Fibroblast of pulmonary artery (primary cell): ENCODE measurements around the gene ZNF382.
A peak's percentile ranks its signal among the peaks of the same experiment; 100 is the strongest.

Experiments
- DNase-seq: peaks from one replicate; pipeline ENCODE4 v3.0.0-alpha.2; 2010; ENCODE audit warnings: low read depth
- H3K4me3 ChIP-seq: replicated peaks from 2 replicates; pipeline ENCODE4 v1.5.1; 2011; ENCODE audit warnings: low read depth, mild to moderate bottlenecking, control low read depth, low read length, moderate library complexity
- TF ChIP-seq, protein P1 (sequence below): IDR thresholded peaks from 2 replicates; pipeline ENCODE4 v1.5.1; 2011; ENCODE audit warnings: mild to moderate bottlenecking, control low read depth, low read length, inconsistent platforms; ENCODE audit errors: missing control alignments

Gene ZNF382

GRCh38 chr19:36605101-36605876, at the start of gene ZNF382:
Gene ZNF382, plus strand, starts transcription at chr19:36605313. Its CDS starts 4,602 bp downstream, at chr19:36609915.
- DNase-seq = peak; percentile 68
- peak within 1 kb of the TSS; percentile 87 for H3K4me3 ChIP-seq
- TF ChIP-seq, protein P1, sequence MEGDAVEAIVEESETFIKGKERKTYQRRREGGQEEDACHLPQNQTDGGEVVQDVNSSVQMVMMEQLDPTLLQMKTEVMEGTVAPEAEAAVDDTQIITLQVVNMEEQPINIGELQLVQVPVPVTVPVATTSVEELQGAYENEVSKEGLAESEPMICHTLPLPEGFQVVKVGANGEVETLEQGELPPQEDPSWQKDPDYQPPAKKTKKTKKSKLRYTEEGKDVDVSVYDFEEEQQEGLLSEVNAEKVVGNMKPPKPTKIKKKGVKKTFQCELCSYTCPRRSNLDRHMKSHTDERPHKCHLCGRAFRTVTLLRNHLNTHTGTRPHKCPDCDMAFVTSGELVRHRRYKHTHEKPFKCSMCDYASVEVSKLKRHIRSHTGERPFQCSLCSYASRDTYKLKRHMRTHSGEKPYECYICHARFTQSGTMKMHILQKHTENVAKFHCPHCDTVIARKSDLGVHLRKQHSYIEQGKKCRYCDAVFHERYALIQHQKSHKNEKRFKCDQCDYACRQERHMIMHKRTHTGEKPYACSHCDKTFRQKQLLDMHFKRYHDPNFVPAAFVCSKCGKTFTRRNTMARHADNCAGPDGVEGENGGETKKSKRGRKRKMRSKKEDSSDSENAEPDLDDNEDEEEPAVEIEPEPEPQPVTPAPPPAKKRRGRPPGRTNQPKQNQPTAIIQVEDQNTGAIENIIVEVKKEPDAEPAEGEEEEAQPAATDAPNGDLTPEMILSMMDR = no peak

DNA sequence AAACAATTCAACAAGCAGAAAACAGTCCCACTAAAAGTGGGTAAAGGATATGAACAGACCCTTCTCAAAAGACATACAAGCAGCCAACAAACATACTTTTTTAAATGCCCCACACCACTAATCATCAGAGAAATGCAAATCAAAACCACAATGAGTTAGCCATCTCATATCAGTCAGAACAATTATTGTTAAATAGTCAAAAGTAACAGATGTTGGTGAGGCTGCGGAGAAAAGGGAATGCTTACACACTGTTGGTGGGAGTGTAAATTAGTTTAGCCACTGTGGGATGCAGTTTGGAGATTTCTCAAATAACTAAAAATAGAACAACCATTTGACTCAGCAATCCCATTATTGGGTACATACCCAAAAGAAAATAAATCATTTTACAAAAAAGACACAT, 40.7 kb upstream of the ZNF382 start:
- TF ChIP-seq, protein P1 = no peak
- H3K4me3 ChIP-seq = no peak overlapping the region
- DNase-seq = no peak

GRCh38 chr19:36572593-36573019, 32.5 kb upstream of the ZNF382 start:
- DNase-seq = no peak
- TF ChIP-seq, protein P1 = no peak
- H3K4me3 ChIP-seq = peak overlapping the region; percentile 61

- peak; percentile 91 for DNase-seq
- peak within 1 kb of the TSS; percentile 61 for H3K4me3 ChIP-seq
- TF ChIP-seq, protein P1 = no peak
Measured at GRCh38 chr19:36573020-36573894, 31.9 kb upstream of the ZNF382 start, which contains the start of gene ZNF529. Gene ZNF529, minus strand, starts transcription at chr19:36573292. Its CDS starts 946 bp downstream, at chr19:36572346.

GRCh38 chr19:36573895-36574720, 31.0 kb upstream of the ZNF382 start:
- TF ChIP-seq, protein P1 = no peak
- H3K4me3 ChIP-seq = peak overlapping the region; percentile 61
- peak; percentile 36 for DNase-seq

GRCh38 chr19:36574741-36575140, 30.4 kb upstream of the ZNF382 start:
- TF ChIP-seq, protein P1 = no peak
- peak overlapping the region; percentile 61 for H3K4me3 ChIP-seq
- DNase-seq = no peak
